HG03135 (cell line): ENCODE data around the gene SLC38A2.
A peak's percentile ranks its signal among the peaks of the same experiment; 100 is the strongest.

ENCODE experiments used
- ATAC-seq: cut with Tn5 transposase; IDR thresholded peaks from one replicate; pipeline ENCODE4 v1.9.1; 2021; ENCODE audit warnings: mild to moderate bottlenecking, moderate library complexity; ENCODE audit not compliant: unreplicated experiment

SLC38A2 gene

GRCh38 chr12:46377678-46378077, 5.1 kb upstream of the SLC38A2 start:
- ATAC-seq, result no peak

- no peak for ATAC-seq
Measured at GRCh38 chr12:46376579-46376978, 4.0 kb upstream of the SLC38A2 start.

GRCh38 chr12:46374711-46375110, 2.1 kb upstream of the SLC38A2 start:
- ATAC-seq, result no peak

DNA sequence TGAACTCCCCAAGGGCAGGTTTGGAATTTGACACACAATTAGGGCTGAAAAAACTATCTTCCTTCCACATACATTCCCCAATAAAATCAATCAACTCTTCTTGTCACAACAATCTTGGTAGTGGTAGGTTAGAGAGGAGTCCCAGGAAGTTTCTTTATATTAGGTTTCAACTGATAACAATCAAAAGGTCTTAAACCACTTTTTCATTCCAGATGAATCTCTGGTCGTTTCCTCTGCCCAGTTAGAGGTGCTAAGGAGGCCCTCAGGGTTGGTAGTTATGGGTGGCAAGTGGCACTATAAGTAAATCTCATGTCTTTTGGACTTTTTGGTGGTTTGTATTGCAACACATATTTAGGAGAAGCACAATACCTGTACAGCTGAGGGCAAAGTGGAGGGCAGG, 1.7 kb upstream of the SLC38A2 start:
- no peak for ATAC-seq

GRCh38 chr12:46373301-46374296, 1.0 kb upstream of the SLC38A2 start:
- no peak for ATAC-seq

GRCh38 chr12:46371718-46372543, 642 bp downstream of the SLC38A2 start:
- peak; percentile 18 for ATAC-seq

- peak; percentile 57 for ATAC-seq
Measured at GRCh38 chr12:46370792-46371717, 1.5 kb downstream of the SLC38A2 start.

DNA sequence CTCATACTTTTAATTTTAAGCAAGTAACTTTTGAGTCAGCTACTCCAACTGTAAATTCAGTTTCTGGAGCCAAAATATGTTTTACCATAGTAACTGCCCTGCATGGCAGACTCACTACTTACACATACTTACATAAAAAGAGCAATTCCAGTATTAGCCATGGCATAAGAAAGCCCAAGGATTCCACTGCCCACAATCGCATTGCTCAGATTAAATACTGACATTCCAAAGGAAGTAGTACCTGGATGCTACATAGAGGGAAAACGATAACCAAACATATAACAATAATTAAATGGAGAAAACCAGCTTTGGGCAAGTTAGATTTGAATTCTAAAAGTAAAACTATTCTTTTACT, 2.2 kb downstream of the SLC38A2 start:
- no peak for ATAC-seq

DNA sequence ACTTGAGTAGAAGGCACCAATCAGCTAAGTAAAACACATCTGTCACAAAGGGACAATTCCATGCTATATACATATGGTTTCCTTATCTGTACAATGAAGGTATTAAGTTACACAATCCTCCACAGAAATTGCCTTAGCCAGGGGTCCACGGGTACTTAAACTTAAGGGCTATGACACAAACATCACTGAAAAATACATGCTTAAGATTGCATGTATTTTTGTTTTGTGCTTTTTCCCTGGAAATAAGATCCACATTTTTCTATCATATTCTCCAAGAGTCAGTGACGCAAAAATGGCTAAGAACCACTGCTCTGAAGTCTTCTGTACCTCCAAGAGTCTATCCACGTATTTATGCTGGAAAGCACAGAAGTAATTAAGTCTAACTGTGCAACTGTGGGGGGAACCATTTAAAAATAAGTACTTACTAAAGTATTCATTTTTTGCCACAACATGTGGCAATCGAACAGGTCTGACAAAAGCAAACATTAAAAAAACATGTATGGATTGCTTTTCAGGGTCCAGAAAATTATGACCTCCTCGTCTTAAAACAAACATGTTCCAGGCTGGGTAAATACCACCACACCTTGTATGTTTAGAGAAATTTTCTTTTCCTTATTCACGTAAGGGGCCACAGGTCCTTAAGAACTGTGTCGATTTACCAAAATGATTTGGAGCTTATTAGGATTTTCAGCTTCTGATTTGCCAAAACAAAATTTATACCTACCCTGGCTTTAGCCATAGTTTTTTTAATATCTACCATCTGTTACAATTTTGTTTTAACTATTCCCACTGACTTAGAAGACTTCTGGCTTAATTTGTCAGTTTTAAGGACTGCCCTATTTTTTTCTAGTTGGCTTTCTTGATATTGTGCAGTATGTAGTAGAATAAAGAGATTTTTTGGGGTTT, 2.8 kb downstream of the SLC38A2 start:
- no peak for ATAC-seq

- ATAC-seq, result no peak
Measured at GRCh38 chr12:46369095-46369473, 3.5 kb downstream of the SLC38A2 start.

- ATAC-seq, result no peak
Measured at GRCh38 chr12:46368684-46369083, 3.9 kb downstream of the SLC38A2 start.

DNA sequence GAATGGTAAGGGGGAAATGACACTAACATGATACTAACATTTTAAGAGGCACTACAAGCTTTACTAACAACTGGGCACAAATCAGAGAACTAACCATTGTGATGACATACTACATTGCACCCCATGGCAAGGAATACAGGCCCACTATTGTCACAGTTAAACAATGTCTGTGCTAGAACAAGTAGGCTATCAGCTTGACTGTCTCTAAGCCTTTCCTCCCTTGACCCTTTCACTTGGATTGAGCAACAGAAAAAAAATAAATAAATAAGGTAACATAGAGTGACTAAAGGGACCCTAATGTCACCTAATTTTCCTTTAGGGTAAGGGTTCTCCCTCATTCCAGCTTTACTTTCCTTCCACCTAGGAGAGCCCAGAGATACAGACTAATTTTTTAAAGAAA, 4.4 kb downstream of the SLC38A2 start:
- ATAC-seq, result no peak

- ATAC-seq, result no peak
Measured at GRCh38 chr12:46367351-46368029, 5.1 kb downstream of the SLC38A2 start.

- no peak for ATAC-seq
Measured at GRCh38 chr12:46366771-46367170, 5.8 kb downstream of the SLC38A2 start.

- no peak for ATAC-seq
Measured at GRCh38 chr12:46365951-46366379, 6.6 kb downstream of the SLC38A2 start.

- ATAC-seq, result no peak
Measured at GRCh38 chr12:46364777-46365580, 7.6 kb downstream of the SLC38A2 start.

DNA sequence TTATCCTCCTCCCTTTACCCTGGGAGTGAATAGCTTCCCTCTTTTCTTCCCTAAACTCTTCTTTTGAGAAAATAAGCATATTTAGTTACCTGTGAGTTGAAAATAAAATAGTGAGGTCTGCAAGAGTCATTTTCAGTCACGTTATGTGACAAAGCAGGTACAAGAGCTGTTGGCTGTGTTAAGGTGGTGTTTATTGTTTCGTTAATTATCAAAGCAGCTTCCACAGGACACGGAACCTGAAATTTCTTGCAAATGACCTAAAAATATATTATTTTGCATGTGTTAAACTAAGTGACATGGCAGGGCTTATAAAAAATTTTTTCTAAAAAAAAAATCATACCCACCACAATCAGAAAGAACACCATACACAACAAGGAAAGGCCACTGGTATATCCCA, 8.3 kb downstream of the SLC38A2 start:
- no peak for ATAC-seq

DNA sequence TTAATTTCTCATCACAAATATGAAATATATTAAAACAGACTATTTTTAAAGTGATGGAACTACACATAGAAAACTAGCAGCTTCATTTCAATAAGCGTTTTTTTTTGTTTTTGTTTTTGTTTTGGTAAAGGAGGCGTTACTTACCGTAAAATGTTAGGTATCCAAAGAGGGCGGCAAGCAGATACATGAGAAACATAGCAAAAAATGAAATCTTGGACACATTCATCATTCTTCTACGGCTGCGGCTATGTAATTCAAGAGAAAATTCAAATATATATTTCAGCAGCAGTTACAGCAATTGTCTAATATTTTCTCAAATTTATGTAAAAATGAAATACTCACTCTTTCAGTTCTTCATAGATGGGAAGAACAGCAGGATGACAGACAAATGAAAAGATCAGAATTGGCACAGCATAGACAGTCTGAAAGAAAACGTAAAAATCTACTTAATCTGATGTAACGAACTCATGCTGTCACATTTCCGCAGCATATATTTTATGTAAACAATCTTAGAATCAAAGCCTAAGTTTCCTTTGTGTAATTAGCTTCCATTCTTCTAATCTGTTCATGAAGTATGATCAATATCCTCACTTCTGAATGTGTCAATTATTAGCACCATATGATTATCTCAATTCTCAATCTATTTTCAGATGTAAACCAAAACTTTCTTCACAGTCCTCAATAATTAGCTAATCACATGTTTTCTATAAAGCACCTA, 8.8 kb downstream of the SLC38A2 start:
- ATAC-seq, result no peak
